ENCODE results near the gene NFIB. TPM values are rescaled to one million over a fixed set of nuclear protein-coding genes. Genes with fewer than 3 reads are reported as not detected.
A peak's percentile ranks its signal among the peaks of the same experiment; 100 is the strongest.

The NFIB gene
- total and polyA plus RNA-seq, 10 of the 15 experiments (the other 5 are each of a cell fraction or from before 2014, with no cell fraction given): under 0.01 to 0.19 (median 0.05) TPM; not detected in 3

- H3K4me2 ChIP-seq (ENCODE audit: control insufficient read depth, insufficient read depth): no peak overlapping the region
- intact Hi-C loops (cut with micrococcal nuclease; ENCODE audit: unreplicated experiment): no loop called here
Observed at GRCh38 chr9:14320271-14321181, 6.6 kb upstream of the NFIB start.

More at GRCh38 chr9:14320271-14321181, 6.6 kb upstream of the NFIB start:
- H3K9ac ChIP-seq (ENCODE audit: control insufficient read depth, insufficient read depth, low read length): no peak overlapping the region
- DNase-seq (ENCODE audit: low read depth, low spot score) (no peak), ATAC-seq (peak; percentile 10), FAIRE-seq (no peak)
- H3K79me2 ChIP-seq (ENCODE audit: control insufficient read depth, insufficient read depth, low read length): no peaks in the 10 kb centered on the region
- RAD21 ChIA-PET (ENCODE audit: unreplicated experiment): no interaction called here
- no peak overlapping the region for H3K27ac ChIP-seq (ENCODE audit: control insufficient read depth, insufficient read depth)
- no peaks in the 10 kb centered on the region for H4K20me1 ChIP-seq (ENCODE audit: control insufficient read depth, insufficient read depth)
- SMC1A ChIA-PET (ENCODE audit: uncharacterized antibody, unreplicated experiment): interaction anchor here (0.6 to 0.7 kb wide), 2 partner anchors 9 to 218 kb away, joined by 3 to 5 read pairs; no protein-coding TSS in a partner anchor
- in situ Hi-C loops (cut with MboI): no loop called here
- WGBS (ENCODE audit: insufficient coverage, insufficient replicate concordance, low lambda C conversion rate, missing lambda C conversion rate): 54% methylated on average over 14 of the region's 14 CpGs
- H3K4me3 ChIP-seq: no peak overlapping the region
- POLR2A ChIA-PET: interaction anchor here (0.6 kb wide), 1 partner anchor 15 kb away, joined by 3 read pairs; no protein-coding TSS in a partner anchor
- no TSS peak for BruUV-seq (replicated peaks)
- H3K36me3 ChIP-seq (ENCODE audit: control insufficient read depth in 2 of 2, insufficient read depth in 2 of 2, low read length in 1 of 2): no peaks in the 10 kb centered on the region
- H3K27me3 ChIP-seq (replicated peaks in 1 of 2; ENCODE audit: control insufficient read depth in 2 of 2, insufficient read depth in 2 of 2, low read length in 1 of 2): peaks cover 0 to 4% of the 10 kb centered on the region in 2 experiments; a peak in 1 of 4 replicates
- no peak overlapping the region for H2AFZ ChIP-seq (ENCODE audit: control insufficient read depth, low read depth, low read length)
- H3K9me3 ChIP-seq (replicated peaks; ENCODE audit: control insufficient read depth, insufficient read depth, low read length): no peaks in the 10 kb centered on the region
- peaks cover 8% of the 10 kb centered on the region; the same call in 1 of the 2 replicates for H3K4me1 ChIP-seq (ENCODE audit: control insufficient read depth, insufficient read depth, low read length)
- 0 out of 2 replicates have a peak, but pooled peaks have one; percentile 10 for TF ChIP-seq NR2C1 (IDR thresholded peaks at IDR 0.05)
- TF ChIP-seq IKZF1 (conservative IDR thresholded peaks at IDR 0.05): peak; percentile 59
- peak in 1 of 2 experiments; percentile 48; a peak in 2 of 4 replicates for TF ChIP-seq IKZF2 (IDR thresholded peaks at IDR 0.05)
- peak; percentile 48 for TF ChIP-seq ATF7 (IDR thresholded peaks at IDR 0.05; ENCODE audit: low read depth)
- peak; percentile 94 for TF ChIP-seq NR2F1 (conservative IDR thresholded peaks at IDR 0.05)
- 0 out of 2 replicates have a peak, but pooled peaks have one; percentile 33 for TF ChIP-seq MTA2 (IDR thresholded peaks at IDR 0.05; ENCODE audit: low read depth)
- 0 out of 2 replicates have a peak, but pooled peaks have one; percentile 11 for TF ChIP-seq RUNX3 (IDR thresholded peaks at IDR 0.05; ENCODE audit: low read length)
- TF ChIP-seq EP300 (IDR thresholded peaks at IDR 0.05; ENCODE audit: borderline replicate concordance in 1 of 2, control insufficient read depth in 1 of 2, low read depth in 2 of 2, low read length in 2 of 2): no peak
- TF ChIP-seq TCF12 (IDR thresholded peaks at IDR 0.05; ENCODE audit: low read depth, low read length): no peak
- TF ChIP-seq DPF2 (IDR thresholded peaks at IDR 0.05): peak; percentile 34; the same call in 1 of the 2 replicates
- TF ChIP-seq ATF3 (IDR thresholded peaks at IDR 0.05; ENCODE audit: borderline replicate concordance, extremely low read depth, low read depth, low read length): no peak
- CTCF ChIA-PET: no interaction called here

Measured in GM12878 (cell line).